ENCODE results near the gene UBAC2. TPM values are rescaled to one million over a fixed set of nuclear protein-coding genes. Genes with fewer than 3 reads are reported as not detected.

The UBAC2 gene
- total RNA-seq, 2 experiments from 2014 or later: 26.8 to 28.5 TPM

DNA sequence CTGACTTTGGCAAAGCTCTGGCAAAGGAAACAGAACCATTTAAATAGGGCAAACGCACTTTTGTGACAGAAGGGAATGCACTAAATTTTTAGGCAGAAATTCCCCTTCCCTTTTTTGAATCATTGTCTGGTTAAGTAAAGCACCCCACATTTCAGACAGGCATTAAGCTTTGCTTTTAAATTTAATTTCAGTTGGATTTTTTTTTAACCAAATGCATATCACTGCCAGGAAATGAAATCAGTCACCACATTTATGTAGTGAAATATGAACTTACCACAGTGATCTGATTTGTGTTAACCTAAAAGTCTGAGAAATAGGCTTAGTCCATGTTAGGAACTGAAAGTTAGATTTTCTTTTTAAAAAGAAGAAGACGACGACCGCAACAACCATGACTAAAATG lies 95.7 kb downstream of the UBAC2 start:
- H3K9me2 ChIP-seq (ENCODE audit: insufficient read depth, low read length): no peaks in the 10 kb centered on the region
- no peak overlapping the region for H3K4me2 ChIP-seq (ENCODE audit: low read length)
- H3K36me3 ChIP-seq (ENCODE audit: insufficient read depth, low read length): peaks cover 6% of the 10 kb centered on the region; the same call in 1 of the 2 replicates
- no peak overlapping the region for H2AFZ ChIP-seq (ENCODE audit: low read length)
- ChIA-PET POLR2A (no interaction called here), CTCF (ENCODE audit: unreplicated experiment) (no interaction called here)
- no peak for DNase-seq (ENCODE audit: low spot score)
- no peak overlapping the region for H3K27ac ChIP-seq (ENCODE audit: low read depth, low read length, poor library complexity, severe bottlenecking)
- H3K9me3 ChIP-seq (ENCODE audit: low read length): no peaks in the 10 kb centered on the region
- H3K79me2 ChIP-seq (ENCODE audit: insufficient read depth, low read depth, low read length): no peaks in the 10 kb centered on the region
- peaks cover 6% of the 10 kb centered on the region; the same call in 1 of the 2 replicates for H4K20me1 ChIP-seq (ENCODE audit: insufficient read depth, low read length)
- H3K4me1 ChIP-seq (ENCODE audit: insufficient read depth, low read length, poor library complexity, severe bottlenecking): peaks cover 9% of the 10 kb centered on the region
- intact Hi-C loops (cut with micrococcal nuclease; ENCODE audit: unreplicated experiment): no loop called here
- no peak for TF ChIP-seq EZH2phosphoT487 (IDR thresholded peaks at IDR 0.05; ENCODE audit: borderline replicate concordance, low read depth, low read length)
- TF ChIP-seq, protein P1, sequence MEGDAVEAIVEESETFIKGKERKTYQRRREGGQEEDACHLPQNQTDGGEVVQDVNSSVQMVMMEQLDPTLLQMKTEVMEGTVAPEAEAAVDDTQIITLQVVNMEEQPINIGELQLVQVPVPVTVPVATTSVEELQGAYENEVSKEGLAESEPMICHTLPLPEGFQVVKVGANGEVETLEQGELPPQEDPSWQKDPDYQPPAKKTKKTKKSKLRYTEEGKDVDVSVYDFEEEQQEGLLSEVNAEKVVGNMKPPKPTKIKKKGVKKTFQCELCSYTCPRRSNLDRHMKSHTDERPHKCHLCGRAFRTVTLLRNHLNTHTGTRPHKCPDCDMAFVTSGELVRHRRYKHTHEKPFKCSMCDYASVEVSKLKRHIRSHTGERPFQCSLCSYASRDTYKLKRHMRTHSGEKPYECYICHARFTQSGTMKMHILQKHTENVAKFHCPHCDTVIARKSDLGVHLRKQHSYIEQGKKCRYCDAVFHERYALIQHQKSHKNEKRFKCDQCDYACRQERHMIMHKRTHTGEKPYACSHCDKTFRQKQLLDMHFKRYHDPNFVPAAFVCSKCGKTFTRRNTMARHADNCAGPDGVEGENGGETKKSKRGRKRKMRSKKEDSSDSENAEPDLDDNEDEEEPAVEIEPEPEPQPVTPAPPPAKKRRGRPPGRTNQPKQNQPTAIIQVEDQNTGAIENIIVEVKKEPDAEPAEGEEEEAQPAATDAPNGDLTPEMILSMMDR (conservative IDR thresholded peaks at IDR 0.05; ENCODE audit: low read length): no peak
- BruUV-seq (replicated peaks): no TSS peak
- no peak overlapping the region for H3K4me3 ChIP-seq (ENCODE audit: low read depth, low read length, poor library complexity, severe bottlenecking)

DNA sequence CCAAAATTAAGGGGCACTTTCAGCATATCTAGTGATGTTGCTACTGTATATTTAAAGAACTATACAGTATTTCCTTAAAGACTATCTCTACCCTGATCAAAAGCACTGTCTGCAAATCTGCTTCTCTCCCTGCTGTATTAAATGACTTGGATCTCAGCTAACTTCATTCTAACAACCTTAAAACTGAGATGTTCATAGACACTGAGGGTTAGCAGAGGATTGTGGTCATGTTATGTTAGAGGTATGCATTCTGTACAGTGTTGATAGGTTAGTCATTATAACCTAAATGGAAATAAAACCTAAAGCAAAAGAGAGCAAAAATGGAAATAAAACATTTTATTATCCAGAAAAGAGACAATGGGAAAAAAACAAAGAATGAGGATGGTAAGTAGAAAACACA lies 96.7 kb downstream of the UBAC2 start:
- no peak for TF ChIP-seq EZH2phosphoT487 (IDR thresholded peaks at IDR 0.05; ENCODE audit: borderline replicate concordance, low read depth, low read length)
- TF ChIP-seq, protein P1 (conservative IDR thresholded peaks at IDR 0.05; ENCODE audit: low read length): no peak
- BruUV-seq (replicated peaks): no TSS peak
- POLR2A ChIA-PET: interaction anchor here (0.6 kb wide), 1 partner anchor 205 kb away, joined by 3 read pairs; no protein-coding TSS in a partner anchor
- intact Hi-C loops (cut with micrococcal nuclease; ENCODE audit: unreplicated experiment): no loop called here
- peaks cover 6% of the 10 kb centered on the region; the same call in 1 of the 2 replicates for H3K36me3 ChIP-seq (ENCODE audit: insufficient read depth, low read length)
- H3K79me2 ChIP-seq (ENCODE audit: insufficient read depth, low read depth, low read length): no peaks in the 10 kb centered on the region
- H4K20me1 ChIP-seq (ENCODE audit: insufficient read depth, low read length): peaks cover 6% of the 10 kb centered on the region; the same call in 1 of the 2 replicates
- H3K4me1 ChIP-seq (ENCODE audit: insufficient read depth, low read length, poor library complexity, severe bottlenecking): peaks cover 16% of the 10 kb centered on the region
- no peak overlapping the region for H3K27ac ChIP-seq (ENCODE audit: low read depth, low read length, poor library complexity, severe bottlenecking)
- no peak overlapping the region for H3K4me2 ChIP-seq (ENCODE audit: low read length)
- no peak overlapping the region for H3K4me3 ChIP-seq (ENCODE audit: low read depth, low read length, poor library complexity, severe bottlenecking)
- no peak for DNase-seq (ENCODE audit: low spot score)
- CTCF ChIA-PET (ENCODE audit: unreplicated experiment): no interaction called here
- no peak overlapping the region for H2AFZ ChIP-seq (ENCODE audit: low read length)
- H3K9me2 ChIP-seq (ENCODE audit: insufficient read depth, low read length): no peaks in the 10 kb centered on the region
- no peaks in the 10 kb centered on the region for H3K9me3 ChIP-seq (ENCODE audit: low read length)

DNA sequence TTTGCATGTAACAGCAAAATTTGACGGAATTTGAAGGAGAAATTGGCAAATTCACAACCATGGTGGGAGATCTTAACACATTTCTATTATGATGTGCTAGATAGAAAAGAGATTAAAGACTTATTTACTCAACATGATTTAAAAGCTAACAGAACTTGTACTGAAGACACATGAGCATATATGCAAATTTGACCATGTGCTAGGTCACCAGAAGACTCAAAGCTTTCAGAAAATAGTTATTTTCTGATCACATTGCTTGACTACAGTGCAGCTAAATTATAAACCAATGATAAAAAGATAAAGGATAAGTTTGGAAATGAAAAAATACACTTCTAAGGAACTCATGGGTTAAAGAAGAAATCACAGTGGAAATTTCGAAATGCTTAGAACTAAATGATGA lies 97.4 kb downstream of the UBAC2 start:
- no peaks in the 10 kb centered on the region for H3K9me2 ChIP-seq (ENCODE audit: insufficient read depth, low read length)
- H3K27ac ChIP-seq (ENCODE audit: low read depth, low read length, poor library complexity, severe bottlenecking): no peak overlapping the region
- H4K20me1 ChIP-seq (ENCODE audit: insufficient read depth, low read length): peaks cover 6% of the 10 kb centered on the region; the same call in 1 of the 2 replicates
- TF ChIP-seq, protein P1 (conservative IDR thresholded peaks at IDR 0.05; ENCODE audit: low read length): no peak
- no peak for TF ChIP-seq EZH2phosphoT487 (IDR thresholded peaks at IDR 0.05; ENCODE audit: borderline replicate concordance, low read depth, low read length)
- H3K4me2 ChIP-seq (ENCODE audit: low read length): no peak overlapping the region
- ChIA-PET CTCF (ENCODE audit: unreplicated experiment) (no interaction called here), POLR2A (interaction anchor here (0.6 kb wide), 2 partner anchors 9 to 205 kb away, joined by 3 to 5 read pairs; partner anchors contain the start of gene GPR183)
- peaks cover 16% of the 10 kb centered on the region for H3K4me1 ChIP-seq (ENCODE audit: insufficient read depth, low read length, poor library complexity, severe bottlenecking)
- H3K79me2 ChIP-seq (ENCODE audit: insufficient read depth, low read depth, low read length): no peaks in the 10 kb centered on the region
- peaks cover 6% of the 10 kb centered on the region; the same call in 1 of the 2 replicates for H3K36me3 ChIP-seq (ENCODE audit: insufficient read depth, low read length)
- BruUV-seq (replicated peaks): no TSS peak
- DNase-seq (ENCODE audit: low spot score): no peak
- no peak overlapping the region for H2AFZ ChIP-seq (ENCODE audit: low read length)
- no peaks in the 10 kb centered on the region for H3K9me3 ChIP-seq (ENCODE audit: low read length)
- intact Hi-C loops (cut with micrococcal nuclease; ENCODE audit: unreplicated experiment): no loop called here
- no peak overlapping the region for H3K4me3 ChIP-seq (ENCODE audit: low read depth, low read length, poor library complexity, severe bottlenecking)

Measured in OCI-LY7 (cell line).